Activated CD4-positive, alpha-beta T cell treated with anti-CD3 and anti-CD28 coated beads, Interleukin-2, amount 50 U/mL, for 1 hour (primary cell): Measurements from ENCODE around the gene TMX4.
A peak's percentile ranks its signal among the peaks of the same experiment; 100 is the strongest.

Experiments used
- DNase-seq: peaks from one replicate; pipeline ENCODE4 v3.0.0-alpha.2; 2020

Gene TMX4

DNA sequence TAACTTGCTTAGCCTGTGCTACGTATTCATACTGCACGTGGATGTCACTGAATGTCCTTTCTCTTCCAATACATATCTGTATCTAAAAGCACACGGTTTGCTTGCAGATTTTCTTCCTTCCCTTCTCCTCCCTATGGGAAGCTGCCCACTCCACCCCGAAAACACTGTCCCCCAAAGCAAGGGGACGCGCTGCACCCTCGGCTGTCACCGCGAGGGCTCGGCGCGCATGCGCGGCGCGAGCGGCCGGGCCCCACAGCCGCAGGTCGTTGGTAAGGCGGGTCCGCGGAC, 659 bp downstream of the TMX4 start:
- DNase-seq, result peak; percentile 52

DNA sequence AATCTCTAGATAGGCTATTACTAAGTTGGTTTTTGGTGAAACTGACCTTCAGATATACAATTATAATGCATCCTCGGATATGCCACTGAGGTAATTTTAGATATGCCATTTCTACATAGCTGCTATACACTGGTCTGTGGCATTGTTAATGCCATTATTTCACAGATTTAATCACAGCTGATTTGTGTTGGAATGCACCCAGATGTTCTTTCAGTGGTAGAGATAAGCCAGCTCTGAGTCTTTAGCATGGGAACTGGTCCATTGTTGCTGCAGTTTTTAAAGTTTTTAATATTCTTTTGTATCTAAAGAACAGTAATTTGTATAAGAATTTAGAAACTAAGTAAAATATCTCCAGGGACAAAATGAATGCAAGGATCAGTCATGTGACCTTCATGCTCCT, 6.8 kb downstream of the TMX4 start:
- DNase-seq, result no peak

DNA sequence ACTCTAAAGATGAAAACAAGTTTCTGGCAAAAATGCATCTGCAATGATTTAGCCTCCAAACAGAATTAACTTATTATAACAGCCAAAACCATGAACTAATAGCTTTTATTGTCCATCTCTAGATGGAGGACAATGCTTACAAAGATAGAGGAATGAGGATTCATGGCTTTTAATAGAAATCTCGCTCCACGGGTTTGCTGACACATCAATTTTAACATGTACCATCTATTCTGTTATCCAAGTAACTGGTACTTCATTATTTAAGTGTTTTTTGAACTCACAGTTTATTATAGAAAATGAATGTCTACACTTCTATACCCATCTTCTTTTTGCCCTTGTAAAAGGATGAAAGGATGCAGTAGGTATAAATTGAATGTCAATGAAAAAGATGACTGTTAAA, 10.8 kb downstream of the TMX4 start:
- DNase-seq, result no peak

- no peak for DNase-seq
Observed at GRCh38 chr20:8007490-8007889, 12.1 kb downstream of the TMX4 start.

DNA sequence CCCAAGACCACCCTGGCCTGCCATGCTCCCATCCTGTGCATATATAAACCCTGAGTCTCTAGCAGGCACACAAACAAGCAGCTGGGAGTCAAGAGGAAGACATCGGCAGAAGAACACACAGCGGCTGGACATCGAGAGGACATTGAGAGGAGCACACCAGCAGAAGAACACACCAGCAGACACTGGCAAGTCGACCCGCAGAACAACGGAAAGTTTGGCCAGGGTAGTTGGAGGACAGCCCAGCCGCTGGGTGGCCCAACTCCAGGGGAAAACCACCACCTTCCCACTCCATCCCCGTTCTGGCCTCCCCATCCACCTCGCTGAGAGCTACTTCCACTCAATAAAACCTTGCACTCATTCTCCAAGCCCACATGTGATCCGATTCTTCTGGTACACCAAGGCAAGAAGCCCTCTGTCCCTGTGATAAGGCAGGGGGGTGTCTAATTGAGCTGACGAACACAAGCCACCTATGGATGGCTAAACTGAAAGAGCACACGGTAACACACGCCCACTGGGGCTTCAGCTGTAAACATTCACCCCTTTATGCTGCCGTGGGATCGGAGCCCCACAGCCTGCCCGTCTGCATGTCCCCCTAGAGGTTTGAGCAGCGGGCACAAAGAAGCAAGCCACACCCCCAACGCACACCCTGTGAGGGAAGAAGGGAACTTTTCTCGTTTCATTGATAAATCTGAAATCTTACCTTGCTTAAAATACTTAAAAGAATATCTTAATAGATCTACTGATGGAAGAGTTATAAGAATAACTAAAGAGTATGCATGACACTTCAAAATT, 13.8 kb downstream of the TMX4 start:
- no peak for DNase-seq

DNA sequence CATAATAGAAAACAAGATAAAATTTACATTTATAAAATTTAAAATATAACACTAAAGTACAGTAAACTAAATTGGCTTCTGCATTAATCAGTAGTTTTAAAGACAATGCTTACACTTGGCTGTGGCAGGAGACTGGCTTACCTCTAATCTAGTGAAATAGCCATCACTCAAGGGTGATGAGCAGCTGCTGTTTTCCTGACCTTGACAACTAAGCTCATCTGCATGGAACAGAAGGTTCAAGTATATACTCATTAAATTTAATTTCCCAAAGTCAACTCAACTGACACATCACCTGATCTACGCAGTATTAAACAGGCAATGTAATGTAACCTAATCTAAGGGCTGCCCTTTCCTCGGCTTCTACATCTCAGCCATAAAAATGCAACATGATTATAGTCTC, 14.5 kb downstream of the TMX4 start:
- no peak for DNase-seq

DNA sequence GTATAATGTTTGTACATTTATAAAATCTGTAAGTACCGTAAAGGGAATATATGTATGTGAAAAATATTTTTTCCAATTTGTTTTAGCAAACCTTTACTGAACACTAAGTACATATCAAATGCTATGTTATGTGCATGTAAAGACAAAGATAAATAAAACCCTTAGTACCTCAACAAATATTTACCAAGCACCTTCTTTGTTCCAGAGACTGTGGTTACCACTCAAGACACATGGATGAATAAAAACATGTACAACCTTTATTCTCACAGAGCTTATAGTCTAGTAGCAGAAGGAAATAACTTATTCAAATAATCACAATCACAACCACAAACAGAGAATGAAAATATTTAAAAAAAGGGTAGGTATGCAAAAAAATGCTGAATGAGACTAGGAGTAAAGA, 17.5 kb downstream of the TMX4 start:
- no peak for DNase-seq

GRCh38 chr20:8000796-8001195, 18.8 kb downstream of the TMX4 start:
- DNase-seq, result no peak

- DNase-seq, result no peak
Observed at GRCh38 chr20:7996898-7997297, 22.7 kb downstream of the TMX4 start.

- no peak for DNase-seq
Observed at GRCh38 chr20:7994809-7995208, 24.8 kb downstream of the TMX4 start.

GRCh38 chr20:7993703-7994102, 25.9 kb downstream of the TMX4 start:
- DNase-seq, result no peak

DNA sequence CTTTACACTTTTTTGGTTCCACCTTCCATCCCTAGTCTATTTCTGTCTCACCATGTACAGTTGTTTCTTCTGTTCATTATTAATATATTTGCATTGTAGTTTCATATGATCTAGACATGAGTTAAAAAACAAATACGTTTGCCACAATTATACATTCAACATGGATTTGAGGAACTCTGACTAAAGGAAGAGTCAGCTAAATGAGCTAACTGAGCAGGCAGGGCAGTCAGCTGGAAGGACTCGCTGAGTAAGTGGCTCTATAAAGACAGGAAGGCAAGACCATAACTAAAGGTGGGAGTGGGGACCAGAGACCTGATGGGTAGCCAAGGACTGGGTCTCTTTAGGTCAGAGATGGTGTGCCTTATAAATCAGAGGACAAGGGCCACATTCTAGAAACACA, 26.3 kb downstream of the TMX4 start:
- no peak for DNase-seq

DNA sequence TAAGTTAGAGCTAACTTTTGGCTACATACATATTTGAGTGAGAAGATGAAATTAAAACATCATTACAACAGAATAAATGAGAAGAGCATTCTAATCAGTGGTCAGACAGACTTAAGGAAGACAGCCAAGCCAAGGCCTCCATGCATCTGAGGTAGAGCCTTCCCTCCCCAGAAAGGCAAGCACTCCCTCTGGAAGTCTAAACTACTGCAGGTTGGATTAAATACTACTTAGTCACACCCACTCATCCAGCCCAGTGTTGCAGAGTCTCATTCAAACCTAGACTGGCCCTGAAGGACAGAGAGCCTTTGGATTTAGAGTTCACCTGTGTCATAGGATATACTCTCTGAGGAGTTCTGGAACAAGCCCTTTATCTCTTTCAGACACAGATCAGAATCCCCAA, 29.2 kb downstream of the TMX4 start:
- DNase-seq, result no peak

- DNase-seq, result no peak
Observed at GRCh38 chr20:7989379-7989778, 30.2 kb downstream of the TMX4 start.

DNA sequence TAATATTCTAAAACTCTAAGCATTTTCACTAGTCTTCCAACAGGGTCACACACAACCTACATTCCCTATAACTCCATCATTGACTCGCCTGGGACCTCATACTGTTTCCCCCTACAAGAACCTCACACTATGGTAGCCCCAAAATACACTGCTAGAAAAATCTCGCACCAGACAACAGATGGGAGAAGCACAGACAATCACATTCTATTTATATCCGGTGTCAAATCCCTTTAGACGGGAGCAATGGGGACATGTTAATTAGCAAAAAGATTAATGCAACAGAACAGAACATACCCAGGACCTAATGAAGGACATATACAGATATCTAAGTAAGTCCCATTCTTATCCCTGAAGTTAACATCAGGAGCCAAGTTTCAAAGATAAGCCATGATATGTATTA, 33.6 kb downstream of the TMX4 start:
- no peak for DNase-seq

DNA sequence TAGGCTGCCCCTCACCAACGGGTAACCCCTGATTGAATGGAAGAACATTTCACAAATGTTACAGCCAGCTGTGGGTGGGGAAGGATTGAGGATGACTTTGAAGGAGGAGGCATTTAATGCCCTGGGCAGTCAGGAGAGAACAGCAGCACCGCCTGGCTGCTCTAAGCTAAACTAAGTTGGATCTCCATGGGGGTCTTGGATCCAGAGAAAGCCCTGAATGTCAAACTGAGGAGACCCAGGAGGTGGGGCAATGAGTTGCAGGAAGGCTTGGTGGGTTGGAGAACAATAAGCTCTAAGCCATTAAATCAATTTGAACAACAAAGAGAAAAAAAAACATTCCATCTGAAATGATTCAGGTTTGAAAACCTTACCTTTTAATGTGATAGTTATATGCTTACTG, 35.4 kb downstream of the TMX4 start:
- DNase-seq, result no peak

GRCh38 chr20:7981374-7981773, 38.2 kb downstream of the TMX4 start:
- no peak for DNase-seq

GRCh38 chr20:7980332-7981046, 39.1 kb downstream of the TMX4 start:
- DNase-seq, result no peak

DNA sequence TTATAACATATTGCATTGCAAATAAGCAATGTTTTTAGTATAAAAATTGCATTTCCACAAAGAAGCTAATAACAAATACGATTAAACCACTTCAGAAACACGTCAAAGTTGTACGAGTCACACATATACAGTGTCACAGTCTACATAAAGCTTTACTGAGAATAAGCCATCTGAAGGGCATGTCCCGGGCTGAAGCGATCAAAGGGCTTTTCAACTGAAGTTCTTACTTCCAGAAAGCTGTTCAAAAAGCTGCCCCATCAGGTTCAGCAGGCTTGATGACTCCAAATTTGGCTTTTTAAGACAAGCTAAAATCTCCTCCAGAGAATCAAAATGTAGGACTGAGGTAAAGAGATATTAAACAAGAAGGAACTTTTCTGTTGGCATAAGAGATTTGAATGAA, 41.9 kb downstream of the TMX4 start:
- no peak for DNase-seq

DNA sequence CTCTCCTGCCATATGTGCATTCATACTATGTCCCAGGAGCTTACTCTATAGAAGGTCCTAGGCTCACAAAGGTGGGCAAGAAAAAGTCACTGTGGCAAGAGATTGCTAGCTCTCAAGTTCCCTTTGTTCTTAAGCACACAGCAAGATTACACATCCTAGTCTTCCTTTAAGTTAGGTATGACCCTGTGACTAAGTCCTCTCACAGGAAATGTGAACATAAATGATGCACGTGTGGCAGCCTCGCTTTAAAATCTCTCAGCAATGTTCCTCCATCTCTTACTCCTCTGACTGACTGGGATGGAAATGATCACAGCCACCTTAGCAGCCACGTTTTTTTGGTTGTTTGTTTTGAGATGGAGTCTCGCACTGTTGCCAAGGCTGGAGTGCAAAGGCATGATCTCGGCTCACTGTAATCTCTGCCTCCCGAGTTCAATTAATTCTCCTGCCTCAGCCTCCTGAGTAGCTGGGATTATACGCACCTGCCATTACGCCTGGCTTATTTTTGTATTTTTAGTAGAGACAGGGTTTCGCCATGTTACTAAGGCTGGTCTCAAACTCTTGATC, 43.6 kb downstream of the TMX4 start:
- no peak for DNase-seq

DNA sequence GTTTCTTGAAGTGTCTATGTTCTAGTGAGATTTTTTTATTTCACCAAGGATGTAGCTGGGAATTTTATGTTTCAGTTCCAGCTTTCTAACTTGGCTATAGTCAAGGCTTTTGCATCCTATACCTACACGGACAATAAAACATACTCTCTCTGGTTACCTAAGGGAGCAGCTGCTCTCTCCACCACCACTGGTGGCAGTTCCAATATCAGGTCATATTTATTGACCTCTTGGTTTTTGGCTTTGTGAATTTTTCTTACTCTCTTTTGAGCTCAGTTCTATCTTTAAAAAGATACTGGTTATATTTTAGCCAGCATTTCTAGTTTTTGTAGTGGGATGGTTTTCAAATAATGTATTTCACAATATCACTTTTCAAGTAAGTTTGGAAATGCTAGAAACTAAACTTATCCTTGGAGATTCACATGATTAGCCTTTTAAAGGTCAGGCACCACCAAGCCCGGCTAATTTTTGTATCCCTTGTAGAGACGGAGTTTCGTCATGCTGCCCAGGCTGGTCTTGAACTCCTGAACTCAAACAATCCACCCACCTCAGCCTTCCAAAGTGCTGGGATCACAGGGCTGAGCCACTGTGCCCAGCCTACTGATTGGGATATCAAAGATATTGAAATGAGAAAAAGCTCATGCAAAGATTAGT, 44.7 kb downstream of the TMX4 start:
- DNase-seq, result no peak

DNA sequence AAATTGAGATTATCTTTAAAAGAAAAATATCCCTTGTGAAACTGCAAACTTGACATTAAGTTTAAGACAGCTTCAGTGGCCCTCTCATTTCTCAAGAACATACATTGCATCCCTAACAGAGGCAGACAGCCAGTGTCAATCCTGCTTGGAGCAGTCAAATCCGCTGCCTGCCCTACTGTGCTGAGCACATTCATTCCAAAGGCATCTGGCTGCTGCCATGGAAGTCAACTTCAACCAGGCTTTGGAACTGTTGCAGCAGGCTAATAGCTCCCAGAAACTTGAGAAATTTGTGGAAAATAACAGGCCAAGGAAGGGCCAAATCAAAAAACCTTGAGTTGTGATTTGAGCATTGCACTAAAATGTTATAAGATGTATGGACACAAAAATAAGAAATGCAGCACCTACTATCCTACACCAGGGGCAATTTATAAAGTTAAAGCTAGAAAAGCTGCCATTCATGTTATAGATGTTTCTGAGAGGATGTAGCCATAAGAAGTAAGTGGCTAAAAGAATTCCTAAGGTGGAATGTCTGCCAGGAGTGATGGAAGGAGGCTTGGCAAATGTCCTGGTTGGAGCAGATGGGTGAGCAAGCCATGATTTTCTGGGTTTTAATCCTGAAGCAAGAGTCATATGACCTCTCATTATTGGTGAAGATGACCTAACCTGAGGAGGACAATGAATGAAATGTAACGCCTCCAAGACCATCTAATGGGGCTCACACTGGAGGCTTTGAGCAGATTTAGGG, 47.9 kb downstream of the TMX4 start:
- no peak for DNase-seq

GRCh38 chr20:7967199-7967844, 52.2 kb downstream of the TMX4 start:
- no peak for DNase-seq
